Muscle layer of colon (tissue), 2 donors: ENCODE results near the gene PPP2R5A.

Experiments
- H3K27ac ChIP-seq: one replicate; pipeline ENCODE4 v1.7.0; 2013; ENCODE audit warnings: low read depth, mild to moderate bottlenecking, low read length, moderate library complexity
- H3K27me3 ChIP-seq, 2 donors: one replicate each; pipeline ENCODE4 v1.7.0; 2013; ENCODE audit warnings: low read length in 2 of 2, mild to moderate bottlenecking in 2 of 2; ENCODE audit not compliant: insufficient read depth in 2 of 2, control insufficient read depth in 1 of 2
- H3K36me3 ChIP-seq: one replicate; pipeline ENCODE4 v1.7.0; 2013; ENCODE audit warnings: mild to moderate bottlenecking, low read length; ENCODE audit not compliant: insufficient read depth
- H3K4me1 ChIP-seq: one replicate; pipeline ENCODE4 v1.7.0; 2013; ENCODE audit warnings: mild to moderate bottlenecking, low read length; ENCODE audit not compliant: insufficient read depth
- H3K4me3 ChIP-seq, 2 donors: one replicate each; pipeline ENCODE4 v1.7.0; 2013; ENCODE audit warnings: low read length in 2 of 2, low read depth in 1 of 2, mild to moderate bottlenecking in 1 of 2, moderate library complexity in 1 of 2
- H3K9ac ChIP-seq: one replicate; pipeline ENCODE4 v1.7.0; 2013; ENCODE audit warnings: low read length
- H3K9me3 ChIP-seq: one replicate; pipeline ENCODE4 v1.7.0; 2013; ENCODE audit warnings: mild to moderate bottlenecking, low read length
- donor health status: abdominal sarcoma.
- donor health status: Adenocarcinoma of cecum.

PPP2R5A gene

DNA sequence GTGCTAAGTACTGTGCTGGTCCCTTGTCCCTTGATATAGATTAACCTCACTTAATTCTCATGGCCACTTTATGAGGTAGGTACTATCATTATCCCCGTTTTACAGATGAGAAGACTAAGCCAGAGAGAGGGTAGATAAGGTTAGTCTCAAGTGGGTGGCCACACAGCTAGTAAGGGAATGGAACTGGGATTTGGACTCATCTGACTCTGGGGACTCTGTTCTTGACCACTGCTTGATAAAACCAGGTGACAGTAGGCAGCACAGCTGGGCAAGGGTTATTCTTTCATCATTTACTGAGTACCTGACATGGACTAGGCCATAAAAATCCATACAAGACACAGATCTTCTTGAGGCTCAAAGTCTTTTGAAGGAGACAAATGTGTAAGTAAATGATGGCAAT lies 37.2 kb upstream of the PPP2R5A start:
- H3K4me1 ChIP-seq, result no peaks in the 10 kb centered on the region
- no peaks in the 10 kb centered on the region for H3K36me3 ChIP-seq
- no peak overlapping the region for H3K9ac ChIP-seq
- H3K9me3 ChIP-seq, result no peaks in the 10 kb centered on the region
- H3K4me3 ChIP-seq, result no peak overlapping the region
- no peaks in the 10 kb centered on the region for H3K27me3 ChIP-seq
- H3K27ac ChIP-seq, result no peak overlapping the region

DNA sequence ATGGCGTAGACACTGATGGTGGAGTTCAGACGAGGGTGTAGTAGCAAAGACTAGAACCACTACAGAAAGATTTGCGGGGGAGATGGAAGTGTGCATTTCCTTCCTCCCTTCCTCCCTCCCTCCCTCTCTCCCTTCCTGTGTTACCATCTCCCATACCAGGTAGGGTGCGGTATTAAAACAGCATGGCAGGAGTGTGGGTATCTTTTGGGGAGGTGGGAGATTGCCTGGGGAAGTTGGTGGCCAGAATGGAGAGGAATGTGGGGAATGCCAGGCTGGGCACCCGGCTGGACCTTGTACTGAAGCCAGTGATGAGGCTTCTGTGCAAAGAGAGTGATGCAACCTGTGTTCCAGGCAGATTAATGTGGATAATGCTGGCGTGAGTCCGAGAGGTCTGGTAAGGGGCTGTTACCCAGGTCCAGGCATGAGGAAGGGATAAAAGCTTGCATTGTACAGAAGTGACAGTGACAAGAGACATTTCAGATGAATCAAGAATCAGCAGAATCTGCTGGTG lies 30.3 kb upstream of the PPP2R5A start:
- Histone ChIP-seq H3K4me3 (no peak overlapping the region), H3K9me3 (no peaks in the 10 kb centered on the region), H3K27ac (no peak overlapping the region), H3K27me3 (no peaks in the 10 kb centered on the region), H3K9ac (no peak overlapping the region), H3K36me3 (no peaks in the 10 kb centered on the region), H3K4me1 (no peaks in the 10 kb centered on the region)

DNA sequence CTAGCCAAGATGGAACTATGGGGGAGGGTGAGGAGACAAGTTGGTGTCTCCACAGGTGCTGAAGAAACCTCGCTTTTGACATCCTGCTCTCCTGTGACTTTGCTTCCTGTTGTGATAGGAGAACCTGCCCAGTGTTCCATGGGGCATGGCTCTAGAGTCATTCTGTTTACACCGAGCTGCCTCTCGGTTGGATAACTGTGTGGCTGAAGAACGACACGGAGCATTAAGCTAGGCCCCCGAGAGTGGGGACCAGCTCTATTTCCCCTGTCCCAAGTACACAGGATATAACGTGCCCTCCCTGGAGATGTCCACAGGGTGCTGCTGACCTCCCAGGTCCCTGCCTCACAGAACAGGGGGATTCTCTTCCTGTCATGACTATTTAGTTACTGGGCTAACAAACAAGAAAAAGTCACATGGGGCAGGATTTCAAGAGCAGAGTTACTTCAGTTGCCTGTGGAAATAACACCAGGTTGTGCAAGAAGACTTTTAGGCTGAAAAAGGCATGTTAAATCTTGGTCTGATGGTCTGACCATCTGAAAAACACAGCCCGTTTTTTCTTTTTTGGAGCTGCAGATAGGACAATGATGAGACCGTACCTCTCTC lies 29.4 kb upstream of the PPP2R5A start:
- H3K9me3 ChIP-seq, result no peaks in the 10 kb centered on the region
- H3K4me3 ChIP-seq, result no peak overlapping the region
- H3K27me3 ChIP-seq, result no peaks in the 10 kb centered on the region
- no peaks in the 10 kb centered on the region for H3K4me1 ChIP-seq
- H3K27ac ChIP-seq, result no peak overlapping the region
- no peaks in the 10 kb centered on the region for H3K36me3 ChIP-seq
- H3K9ac ChIP-seq, result no peak overlapping the region

DNA sequence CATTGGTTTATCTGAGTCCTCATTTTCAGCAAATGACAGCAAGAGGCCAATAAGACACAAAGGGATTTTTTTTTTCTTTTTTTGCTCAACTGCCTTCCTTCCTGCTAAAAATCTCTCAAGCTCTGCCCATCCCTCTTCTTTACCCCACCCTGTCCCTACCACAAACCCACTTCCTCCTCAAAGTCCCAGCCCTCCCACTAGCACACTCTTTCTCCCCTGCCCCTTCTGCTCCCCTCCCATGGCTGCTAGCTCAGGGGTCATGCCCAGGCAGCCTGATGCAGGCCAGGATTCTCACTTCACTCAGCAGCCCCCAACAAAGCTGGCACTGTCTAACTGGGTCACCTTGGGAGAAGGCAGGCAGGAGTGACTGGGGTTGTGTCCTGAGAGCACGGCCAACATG lies 28.8 kb upstream of the PPP2R5A start:
- no peaks in the 10 kb centered on the region for H3K4me1 ChIP-seq
- H3K27me3 ChIP-seq, result no peaks in the 10 kb centered on the region
- H3K9me3 ChIP-seq, result no peaks in the 10 kb centered on the region
- no peak overlapping the region for H3K27ac ChIP-seq
- no peak overlapping the region for H3K4me3 ChIP-seq
- H3K9ac ChIP-seq, result no peak overlapping the region
- H3K36me3 ChIP-seq, result no peaks in the 10 kb centered on the region

DNA sequence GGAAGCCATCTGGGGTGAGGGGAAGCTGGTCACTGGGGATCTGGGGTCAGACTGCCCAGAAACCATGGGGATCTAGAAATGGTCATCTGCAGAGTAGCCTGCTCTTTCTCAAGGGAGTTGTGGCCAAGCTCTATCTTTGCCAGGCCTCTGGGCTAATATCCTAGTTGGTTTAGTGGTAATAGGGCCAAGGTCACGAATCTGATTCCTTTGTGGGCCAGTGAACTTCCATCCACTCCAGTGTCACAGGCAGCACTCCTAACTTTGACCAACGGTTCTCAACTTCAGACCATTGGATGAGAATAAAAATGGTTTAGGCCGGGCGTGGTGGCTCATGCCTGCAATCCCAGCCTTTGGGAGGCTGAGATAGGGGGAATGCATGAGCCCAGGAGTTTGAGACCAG lies 28.1 kb upstream of the PPP2R5A start:
- no peaks in the 10 kb centered on the region for H3K4me1 ChIP-seq

DNA sequence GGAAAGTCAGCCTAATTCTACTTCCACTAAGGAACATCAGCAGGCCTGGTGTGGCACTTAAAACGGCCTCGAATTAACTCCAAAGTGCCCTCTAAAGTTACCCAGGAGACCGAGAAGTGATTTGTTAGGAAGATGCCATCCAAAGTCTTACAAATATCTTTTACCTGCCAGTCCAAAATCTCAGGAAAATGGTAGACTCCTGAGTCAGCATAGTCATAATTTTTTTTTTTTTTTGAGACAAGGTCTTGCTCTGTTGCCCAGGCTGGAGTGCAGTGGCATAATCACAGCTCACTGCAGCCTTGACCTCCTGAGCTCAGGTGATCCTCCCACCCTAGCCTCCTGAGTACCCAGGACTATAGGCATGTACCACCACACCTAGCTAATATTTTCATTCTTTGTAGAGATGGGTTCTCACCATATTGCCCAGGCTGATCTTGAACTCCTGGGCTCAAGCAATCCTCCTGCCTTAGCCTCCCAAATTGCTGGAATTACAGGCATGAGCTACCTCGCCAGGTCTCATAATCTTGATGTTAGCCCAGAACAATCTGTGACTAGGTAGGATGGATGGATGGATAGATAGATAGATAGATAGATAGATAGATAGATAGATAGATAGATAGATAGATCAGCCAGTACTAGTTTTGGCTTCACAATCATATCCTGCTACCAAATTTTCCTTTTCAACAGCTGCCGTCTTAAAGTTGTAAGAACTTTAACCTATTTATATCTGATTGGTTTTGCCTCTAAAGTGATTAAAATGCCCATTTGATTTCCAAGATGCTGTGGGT lies 25.3 kb upstream of the PPP2R5A start:
- no peak overlapping the region for H3K27ac ChIP-seq
- no peak overlapping the region for H3K4me3 ChIP-seq
- H3K9me3 ChIP-seq, result no peaks in the 10 kb centered on the region
- no peaks in the 10 kb centered on the region for H3K4me1 ChIP-seq
- no peaks in the 10 kb centered on the region for H3K36me3 ChIP-seq
- H3K9ac ChIP-seq, result no peak overlapping the region
- no peaks in the 10 kb centered on the region for H3K27me3 ChIP-seq

More for the DNA sequence above, 28.1 kb upstream of the PPP2R5A start:
- Histone ChIP-seq H3K9ac (no peak overlapping the region), H3K4me3 (no peak overlapping the region), H3K27ac (no peak overlapping the region), H3K9me3 (no peaks in the 10 kb centered on the region), H3K36me3 (no peaks in the 10 kb centered on the region), H3K27me3 (no peaks in the 10 kb centered on the region)

DNA sequence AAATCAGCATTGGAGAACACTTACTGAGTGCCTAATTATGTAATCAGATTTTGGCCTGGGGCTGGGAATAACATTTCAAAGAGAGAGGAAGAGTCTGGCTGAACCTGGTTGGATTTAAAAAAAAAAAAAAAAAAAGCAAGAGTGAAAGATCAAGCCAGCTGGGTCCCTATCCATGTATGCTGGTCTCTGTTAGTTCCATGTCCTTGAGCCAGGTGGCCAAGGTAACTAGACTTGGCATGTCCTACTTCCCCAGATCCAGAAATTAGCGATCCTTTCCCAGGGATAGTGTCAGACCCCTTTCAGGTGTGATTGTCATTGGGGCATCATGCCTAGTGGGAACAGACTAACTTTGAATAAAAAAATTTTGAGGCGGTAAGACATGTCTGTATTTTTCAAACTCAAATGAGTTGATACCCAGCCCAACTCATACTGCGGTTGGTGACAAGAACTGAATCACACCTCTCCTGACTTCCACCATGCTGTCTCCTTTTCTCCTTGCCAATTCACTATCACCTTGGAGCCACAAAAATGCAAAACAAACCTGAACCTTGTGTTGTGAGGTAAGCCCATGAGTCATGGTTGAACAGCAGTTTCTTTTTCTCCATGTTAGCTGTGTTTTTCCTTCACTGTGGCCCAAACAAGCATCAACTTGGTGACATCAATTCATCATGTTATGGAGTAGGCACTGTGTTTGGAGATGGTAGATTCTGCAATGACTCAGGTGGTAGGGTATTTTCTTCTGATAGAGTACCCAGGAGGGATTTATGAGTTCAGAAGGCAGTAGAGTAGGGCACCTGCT lies 24.5 kb upstream of the PPP2R5A start:
- H3K4me1 ChIP-seq, result no peaks in the 10 kb centered on the region
- H3K9ac ChIP-seq, result no peak overlapping the region
- no peak overlapping the region for H3K4me3 ChIP-seq
- H3K27ac ChIP-seq, result no peak overlapping the region
- no peaks in the 10 kb centered on the region for H3K9me3 ChIP-seq
- H3K27me3 ChIP-seq, result no peaks in the 10 kb centered on the region
- no peaks in the 10 kb centered on the region for H3K36me3 ChIP-seq

DNA sequence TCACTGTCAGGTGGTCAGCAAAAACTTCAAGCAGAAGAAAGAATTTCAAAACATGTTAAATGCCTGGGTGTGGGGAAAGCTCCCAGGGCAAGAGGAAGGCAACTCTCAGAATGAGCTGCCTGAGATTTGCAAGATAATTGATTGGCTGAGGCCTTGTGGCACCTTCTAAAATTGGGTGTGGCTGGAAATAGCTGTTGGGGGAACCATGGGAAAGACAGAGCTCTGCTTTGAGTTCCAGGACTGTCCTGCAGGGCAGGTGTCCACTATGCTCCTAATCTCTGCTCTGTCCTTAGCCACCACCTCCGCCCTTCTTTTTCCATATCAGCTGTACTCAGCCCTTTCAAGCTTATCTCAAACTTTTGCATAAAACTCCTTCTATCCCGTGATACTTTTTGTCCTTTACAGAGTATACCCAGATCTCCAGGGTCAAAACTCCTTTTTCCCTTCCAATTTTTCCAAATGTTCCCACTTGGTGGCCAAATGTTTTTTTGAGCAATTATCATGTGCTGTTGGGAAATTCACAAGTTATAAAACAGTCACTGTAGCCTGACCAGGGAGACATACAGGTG lies 23.8 kb upstream of the PPP2R5A start:
- Histone ChIP-seq H3K9me3 (no peaks in the 10 kb centered on the region), H3K27me3 (no peaks in the 10 kb centered on the region), H3K4me1 (no peaks in the 10 kb centered on the region), H3K36me3 (no peaks in the 10 kb centered on the region), H3K9ac (no peak overlapping the region), H3K27ac (no peak overlapping the region), H3K4me3 (no peak overlapping the region)

DNA sequence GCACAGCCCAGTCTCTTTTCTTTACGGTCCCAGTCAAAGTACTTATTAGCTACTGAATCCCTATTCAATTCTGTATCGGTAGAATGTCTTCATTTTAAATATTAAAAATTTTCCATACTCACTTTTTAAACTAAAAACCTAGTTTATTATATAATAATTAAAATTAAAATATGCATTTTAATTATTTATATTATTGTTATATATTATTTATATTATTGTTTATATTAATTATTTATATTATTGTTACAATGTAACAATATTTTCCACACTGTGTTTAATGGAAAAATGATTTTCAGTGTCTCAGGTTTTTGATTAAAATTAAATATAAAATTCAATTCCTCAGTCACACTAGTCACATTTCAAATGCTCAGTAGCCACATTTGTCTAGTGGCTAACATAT lies 18.2 kb upstream of the PPP2R5A start:
- Histone ChIP-seq H3K4me3 (no peak overlapping the region), H3K9me3 (no peaks in the 10 kb centered on the region), H3K36me3 (no peaks in the 10 kb centered on the region)

DNA sequence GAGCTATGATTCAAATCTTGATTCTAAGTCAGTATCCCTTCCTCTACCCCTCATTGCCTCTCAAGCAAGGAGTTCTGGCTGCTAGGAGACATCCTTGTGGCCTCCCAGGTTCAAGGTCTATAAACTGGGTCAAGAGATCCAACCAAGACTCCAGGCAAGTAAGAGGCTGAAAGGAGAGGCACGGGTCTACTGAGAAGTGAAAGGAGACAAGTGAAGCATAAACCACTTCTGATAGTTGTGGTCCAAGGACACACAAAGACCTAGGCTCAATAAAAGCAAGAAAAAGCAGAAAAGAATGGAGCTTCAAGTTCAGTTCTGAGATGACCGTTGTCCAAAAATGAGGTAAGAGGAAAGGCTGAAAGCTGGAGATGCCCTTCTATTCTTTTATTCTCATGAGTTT lies 17.8 kb upstream of the PPP2R5A start:
- no peaks in the 10 kb centered on the region for H3K36me3 ChIP-seq
- no peak overlapping the region for H3K27ac ChIP-seq
- H3K9me3 ChIP-seq, result no peaks in the 10 kb centered on the region
- no peak overlapping the region for H3K9ac ChIP-seq
- no peaks in the 10 kb centered on the region for H3K4me1 ChIP-seq
- no peak overlapping the region for H3K4me3 ChIP-seq
- H3K27me3 ChIP-seq, result no peaks in the 10 kb centered on the region

More for the DNA sequence above, 18.2 kb upstream of the PPP2R5A start:
- Histone ChIP-seq H3K4me1 (no peaks in the 10 kb centered on the region), H3K27me3 (no peaks in the 10 kb centered on the region), H3K27ac (no peak overlapping the region), H3K9ac (no peak overlapping the region)

DNA sequence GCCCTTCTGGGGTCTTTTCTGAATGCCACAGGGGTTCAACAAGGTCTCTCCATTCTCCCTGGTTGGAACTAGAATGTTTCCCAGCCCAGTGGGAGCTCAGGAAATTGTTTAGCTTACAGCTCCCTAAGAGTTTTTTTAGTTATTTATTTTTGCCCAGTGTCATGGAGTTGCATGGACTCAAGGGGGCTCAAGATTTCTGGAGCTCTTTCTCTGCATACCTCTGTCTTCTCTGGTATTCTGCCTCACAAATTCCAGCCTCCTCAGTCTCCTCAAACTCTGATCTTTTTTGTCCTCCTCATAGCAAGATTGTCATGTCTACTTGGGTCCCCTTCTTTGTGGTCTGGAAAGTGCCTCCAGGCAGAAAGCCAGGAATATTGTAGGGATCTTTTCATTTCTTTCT lies 15.9 kb upstream of the PPP2R5A start:
- H3K9ac ChIP-seq, result no peak overlapping the region
- no peaks in the 10 kb centered on the region for H3K9me3 ChIP-seq
- H3K36me3 ChIP-seq, result no peaks in the 10 kb centered on the region
- H3K4me1 ChIP-seq, result no peaks in the 10 kb centered on the region
- H3K4me3 ChIP-seq, result no peak overlapping the region
- H3K27ac ChIP-seq, result no peak overlapping the region
- no peaks in the 10 kb centered on the region for H3K27me3 ChIP-seq
